ENCODE results near the gene CA7. TPM values are rescaled to one million over a fixed set of nuclear protein-coding genes. Genes with fewer than 3 reads are reported as not detected.
A peak's percentile ranks its signal among the peaks of the same experiment; 100 is the strongest.

Gene CA7
- total and polyA plus RNA-seq, 3 experiments from 2014 or later, result not detected

DNA sequence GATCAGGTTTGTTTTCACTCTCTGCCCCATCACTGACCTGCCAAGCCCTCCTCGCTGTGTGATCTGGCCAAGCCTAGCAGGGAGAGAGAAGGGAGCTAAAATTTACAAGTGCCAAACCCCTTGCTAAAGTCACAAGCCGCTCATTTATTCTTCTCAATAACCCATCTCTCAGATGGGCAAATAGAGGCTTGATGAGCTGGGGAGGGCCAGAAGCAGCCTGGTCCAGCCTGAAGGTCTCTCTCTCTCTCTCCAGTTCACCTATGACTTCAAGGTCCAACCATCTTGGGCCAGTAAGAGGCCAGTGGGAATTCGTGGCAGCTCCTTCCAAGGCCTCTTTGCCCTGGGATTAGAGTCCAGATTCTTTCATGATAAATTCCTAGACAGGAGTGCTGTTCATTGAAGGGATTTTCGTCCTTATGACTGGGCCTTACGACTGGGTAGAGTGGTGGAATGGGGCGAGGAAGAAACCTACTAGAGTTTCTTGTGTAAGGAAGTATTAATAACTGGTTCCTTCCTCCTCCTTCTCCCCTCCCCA, 3.4 kb downstream of the CA7 start:
- no peak for DNase-seq

DNA sequence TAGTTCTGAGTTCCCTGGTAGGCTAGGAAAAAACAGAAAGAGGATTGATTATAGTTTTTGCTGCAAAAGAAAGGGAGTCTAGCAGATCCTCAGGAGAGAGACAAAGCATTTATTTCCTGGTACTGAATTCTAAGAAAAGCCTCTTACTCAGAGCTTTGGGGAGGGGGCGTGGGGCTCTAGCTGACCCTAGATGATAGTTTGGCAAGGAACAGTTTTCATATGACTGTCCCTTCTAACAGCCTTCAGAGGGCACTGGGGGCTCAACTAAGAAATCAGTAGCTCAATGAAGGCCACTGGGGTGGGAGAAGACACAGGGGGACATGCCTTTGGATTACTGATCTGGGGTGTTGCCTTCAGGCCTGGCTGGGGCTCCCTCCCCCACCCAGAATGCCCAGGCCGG, 4.0 kb downstream of the CA7 start:
- Mint-ChIP-seq H3K36me3 (no peaks in the 10 kb centered on the region), H3K4me1 (peaks cover 3 to 16% (median 5%) of the 10 kb centered on the region in 3 donors), H3K27ac (no peak overlapping the region), H3K4me3 (no peak overlapping the region), H3K9me3 (no peaks in the 10 kb centered on the region), H3K27me3 (peaks cover 28 to 30% of the 10 kb centered on the region in 2 donors)
- Histone ChIP-seq H3K36me3 (ENCODE audit: insufficient read depth, low read length) (no peaks in the 10 kb centered on the region), H3K27me3 (ENCODE audit: insufficient read depth, low read length, poor library complexity, severe bottlenecking) (peaks cover 15% of the 10 kb centered on the region), H3K4me1 (ENCODE audit: insufficient read depth, low read length) (no peaks in the 10 kb centered on the region), H3K9me3 (ENCODE audit: low read length) (no peaks in the 10 kb centered on the region), H3K27ac (ENCODE audit: low read depth, low read length) (no peak overlapping the region), H3K4me3 (ENCODE audit: low read length) (no peak overlapping the region)
- ChIA-PET CTCF (interaction anchor here (1.1 to 2.5 kb wide), 3 partner anchors 17 to 21 kb away, joined by 3 to 14 read pairs (median 4); partner anchors contain the start of gene NAE1), POLR2A (no interaction called here)
- no peak for DNase-seq

More for the DNA sequence above, 3.4 kb downstream of the CA7 start:
- ChIA-PET CTCF (interaction anchor here (1.1 to 2.5 kb wide), 5 partner anchors 16 to 22 kb away, joined by 3 to 14 read pairs (median 4); partner anchors contain the start of gene NAE1), POLR2A (no interaction called here)
- Histone ChIP-seq H3K36me3 (ENCODE audit: insufficient read depth, low read length) (no peaks in the 10 kb centered on the region), H3K27me3 (ENCODE audit: insufficient read depth, low read length, poor library complexity, severe bottlenecking) (peaks cover 15% of the 10 kb centered on the region), H3K4me1 (ENCODE audit: insufficient read depth, low read length) (no peaks in the 10 kb centered on the region), H3K4me3 (ENCODE audit: low read length) (no peak overlapping the region), H3K9me3 (ENCODE audit: low read length) (no peaks in the 10 kb centered on the region), H3K27ac (ENCODE audit: low read depth, low read length) (no peak overlapping the region)
- no peaks in the 10 kb centered on the region for H3K36me3 Mint-ChIP-seq
- H3K27ac Mint-ChIP-seq, result no peak overlapping the region
- H3K4me3 Mint-ChIP-seq, result no peak overlapping the region
- H3K27me3 Mint-ChIP-seq, result peaks cover 33 to 36% of the 10 kb centered on the region in 2 donors
- no peaks in the 10 kb centered on the region for H3K9me3 Mint-ChIP-seq
- H3K4me1 Mint-ChIP-seq, result peaks cover 3 to 16% (median 5%) of the 10 kb centered on the region in 3 donors

DNA sequence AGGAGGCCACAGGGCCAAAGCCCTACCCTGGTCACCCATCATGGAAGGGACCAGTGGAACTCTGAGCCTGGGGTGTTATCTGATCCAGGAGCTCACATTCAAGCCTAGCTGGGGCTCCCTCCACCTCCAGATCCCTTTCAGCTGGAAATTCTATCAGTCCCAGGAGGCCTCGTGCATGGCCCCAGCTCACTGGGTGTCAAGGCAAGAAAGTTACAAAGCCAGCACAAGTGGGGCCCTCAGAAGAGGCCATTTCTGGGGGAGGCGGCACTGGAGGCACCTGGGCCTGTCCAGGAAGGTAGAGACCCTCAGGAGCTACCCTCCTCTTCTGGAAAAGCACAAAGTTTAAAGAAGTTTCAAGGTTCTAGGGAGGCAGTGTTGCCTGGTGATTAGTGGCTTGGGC, 4.8 kb downstream of the CA7 start:
- POLR2A ChIA-PET, result no interaction called here
- Mint-ChIP-seq H3K4me3 (no peak overlapping the region), H3K4me1 (peaks cover under 1 to 9% (median under 1%) of the 10 kb centered on the region in 3 donors), H3K27ac (no peak overlapping the region), H3K9me3 (no peaks in the 10 kb centered on the region), H3K27me3 (peaks cover 19 to 22% of the 10 kb centered on the region in 2 donors), H3K36me3 (no peaks in the 10 kb centered on the region)
- Histone ChIP-seq H3K4me1 (ENCODE audit: insufficient read depth, low read length) (no peaks in the 10 kb centered on the region), H3K27ac (ENCODE audit: low read depth, low read length) (no peak overlapping the region), H3K27me3 (ENCODE audit: insufficient read depth, low read length, poor library complexity, severe bottlenecking) (peaks cover 13% of the 10 kb centered on the region), H3K4me3 (ENCODE audit: low read length) (no peak overlapping the region), H3K9me3 (ENCODE audit: low read length) (no peaks in the 10 kb centered on the region), H3K36me3 (ENCODE audit: insufficient read depth, low read length) (no peaks in the 10 kb centered on the region)
- CTCF ChIA-PET, result interaction anchor here (1.1 to 2.5 kb wide), 2 partner anchors 18 to 19 kb away, joined by 3 to 14 read pairs; partner anchors contain the start of gene NAE1
- no peak for DNase-seq

DNA sequence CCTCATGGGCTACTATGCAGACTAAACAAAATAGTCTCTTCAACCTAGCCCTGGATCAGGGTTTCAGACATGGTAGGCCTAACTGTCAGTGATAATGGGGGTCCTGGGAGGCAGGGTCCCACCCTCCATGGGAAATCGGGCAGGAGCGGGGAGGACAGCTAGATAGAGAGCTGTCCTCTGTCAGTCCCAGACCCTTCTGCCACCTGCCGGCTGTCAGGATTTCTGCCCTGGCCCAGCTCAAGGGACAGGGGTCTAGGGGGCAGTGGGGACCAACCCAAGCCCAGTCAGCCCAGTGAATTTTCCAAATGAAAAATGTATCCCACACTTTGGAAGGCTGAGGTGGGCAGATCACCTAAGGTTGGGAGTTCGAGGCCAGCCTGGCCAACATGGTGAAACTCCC, 5.3 kb downstream of the CA7 start:
- Mint-ChIP-seq H3K27me3 (peaks cover 19 to 21% of the 10 kb centered on the region in 2 donors), H3K9me3 (no peaks in the 10 kb centered on the region), H3K36me3 (no peaks in the 10 kb centered on the region), H3K27ac (peak overlapping the region in 1 of 8 donors; percentile 21), H3K4me1 (peaks cover 0 to 8% (median 0%) of the 10 kb centered on the region in 3 donors), H3K4me3 (peak overlapping the region in 1 of 7 donors; percentile 74)
- CTCF ChIA-PET, result interaction anchor here (1.1 to 2.5 kb wide), 2 partner anchors 18 to 19 kb away, joined by 3 to 14 read pairs; partner anchors contain the start of gene NAE1
- Histone ChIP-seq H3K4me1 (ENCODE audit: insufficient read depth, low read length) (no peaks in the 10 kb centered on the region), H3K36me3 (ENCODE audit: insufficient read depth, low read length) (no peaks in the 10 kb centered on the region), H3K9me3 (ENCODE audit: low read length) (no peaks in the 10 kb centered on the region), H3K27ac (ENCODE audit: low read depth, low read length) (no peak overlapping the region), H3K27me3 (ENCODE audit: insufficient read depth, low read length, poor library complexity, severe bottlenecking) (peaks cover 9% of the 10 kb centered on the region), H3K4me3 (ENCODE audit: low read length) (no peak overlapping the region)
- POLR2A ChIA-PET, result no interaction called here
- DNase-seq, result no peak

DNA sequence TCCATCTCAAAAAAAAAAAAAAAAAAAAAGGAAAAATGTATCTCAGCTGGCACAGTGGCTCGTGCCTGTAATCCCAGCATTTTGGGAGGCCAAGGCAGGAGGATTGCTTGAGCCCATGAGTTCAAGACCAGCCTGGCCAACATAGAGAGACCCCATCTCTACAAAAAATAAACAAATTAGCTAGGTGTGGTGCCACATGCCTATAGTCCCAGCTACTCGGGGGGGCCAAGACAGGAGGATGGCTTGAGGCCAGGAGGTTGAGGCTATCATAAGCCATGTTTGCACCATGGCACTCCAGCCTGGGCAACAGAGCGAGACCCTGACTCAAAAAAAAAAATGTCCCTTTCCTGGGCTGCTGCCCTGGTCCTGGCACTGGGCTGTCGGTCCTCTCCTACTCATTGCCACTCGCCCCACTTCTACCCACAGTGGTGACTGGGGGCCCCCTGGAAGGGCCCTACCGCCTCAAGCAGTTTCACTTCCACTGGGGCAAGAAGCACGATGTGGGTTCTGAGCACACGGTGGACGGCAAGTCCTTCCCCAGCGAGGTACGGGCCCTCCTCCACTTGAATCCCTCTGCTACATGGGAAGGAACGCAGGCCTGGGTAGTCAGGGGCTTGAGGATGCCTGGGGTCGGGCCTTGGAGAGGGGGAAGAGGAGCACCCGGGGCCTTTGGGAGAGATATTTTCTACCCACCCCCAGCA, 6.1 kb downstream of the CA7 start:
- H3K27ac Mint-ChIP-seq, result no peak overlapping the region
- ChIA-PET CTCF (interaction anchor here (1.1 to 2.5 kb wide), 2 partner anchors 18 to 19 kb away, joined by 3 to 14 read pairs; partner anchors contain the start of gene NAE1), POLR2A (interaction anchor here (0.6 kb wide), 1 partner anchor 151 kb away, joined by 11 read pairs; no protein-coding TSS in a partner anchor)
- Histone ChIP-seq H3K4me1 (ENCODE audit: insufficient read depth, low read length) (no peaks in the 10 kb centered on the region), H3K36me3 (ENCODE audit: insufficient read depth, low read length) (no peaks in the 10 kb centered on the region), H3K27ac (ENCODE audit: low read depth, low read length) (no peak overlapping the region), H3K4me3 (ENCODE audit: low read length) (no peak overlapping the region), H3K9me3 (ENCODE audit: low read length) (no peaks in the 10 kb centered on the region), H3K27me3 (ENCODE audit: insufficient read depth, low read length, poor library complexity, severe bottlenecking) (peaks cover 9% of the 10 kb centered on the region)
- no peak overlapping the region for H3K4me3 Mint-ChIP-seq
- no peaks in the 10 kb centered on the region for H3K9me3 Mint-ChIP-seq
- no peak for DNase-seq
- peaks cover 16% of the 10 kb centered on the region in 2 donors for H3K27me3 Mint-ChIP-seq
- peaks cover 0 to 4% (median 0%) of the 10 kb centered on the region in 3 donors for H3K4me1 Mint-ChIP-seq
- H3K36me3 Mint-ChIP-seq, result no peaks in the 10 kb centered on the region

DNA sequence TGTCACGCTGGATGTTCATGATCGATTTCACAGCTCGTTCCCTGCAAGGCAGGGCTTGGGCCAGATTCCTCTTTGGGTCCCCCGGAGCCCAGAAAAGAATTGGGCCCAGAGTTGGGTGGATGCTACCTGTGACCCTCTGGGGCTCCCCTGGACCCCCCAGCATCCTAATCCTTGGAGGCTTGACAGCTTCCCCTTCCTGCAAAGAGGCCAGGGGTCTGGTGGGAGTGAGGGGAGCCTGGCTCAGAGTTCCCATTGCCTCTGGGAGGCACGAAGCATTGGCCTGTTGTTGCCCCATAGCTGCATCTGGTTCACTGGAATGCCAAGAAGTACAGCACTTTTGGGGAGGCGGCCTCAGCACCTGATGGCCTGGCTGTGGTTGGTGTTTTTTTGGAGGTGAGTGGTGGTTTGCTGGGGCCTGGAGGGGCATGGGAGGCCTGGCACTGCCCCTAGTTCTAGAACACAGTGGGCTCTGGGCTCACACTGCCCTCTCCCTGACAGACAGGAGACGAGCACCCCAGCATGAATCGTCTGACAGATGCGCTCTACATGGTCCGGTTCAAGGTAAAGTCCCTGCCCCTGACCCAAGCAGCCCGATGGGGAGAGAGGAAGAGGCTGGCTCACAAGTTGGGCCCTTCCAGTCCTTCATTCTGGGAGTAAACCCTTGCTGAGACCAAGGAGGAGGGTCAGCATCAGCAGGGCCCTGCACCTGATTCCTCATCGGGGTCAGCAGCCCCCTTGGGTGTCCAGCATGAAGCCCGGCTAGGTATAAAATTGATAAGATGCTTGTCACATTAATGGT, 7.2 kb downstream of the CA7 start:
- Histone ChIP-seq H3K9me3 (ENCODE audit: low read length) (no peaks in the 10 kb centered on the region), H3K4me3 (ENCODE audit: low read length) (no peak overlapping the region), H3K36me3 (ENCODE audit: insufficient read depth, low read length) (no peaks in the 10 kb centered on the region), H3K27me3 (ENCODE audit: insufficient read depth, low read length, poor library complexity, severe bottlenecking) (peaks cover 7% of the 10 kb centered on the region), H3K27ac (ENCODE audit: low read depth, low read length) (no peak overlapping the region), H3K4me1 (ENCODE audit: insufficient read depth, low read length) (no peaks in the 10 kb centered on the region)
- Mint-ChIP-seq H3K9me3 (no peaks in the 10 kb centered on the region), H3K4me3 (no peak overlapping the region), H3K27me3 (peaks cover 5% of the 10 kb centered on the region in 2 donors), H3K36me3 (no peaks in the 10 kb centered on the region), H3K4me1 (no peaks in the 10 kb centered on the region), H3K27ac (no peak overlapping the region)
- no peak for DNase-seq
- ChIA-PET CTCF (interaction anchor here (0.8 kb wide), 1 partner anchor 16 kb away, joined by 3 read pairs; no protein-coding TSS in a partner anchor), POLR2A (no interaction called here)

DNA sequence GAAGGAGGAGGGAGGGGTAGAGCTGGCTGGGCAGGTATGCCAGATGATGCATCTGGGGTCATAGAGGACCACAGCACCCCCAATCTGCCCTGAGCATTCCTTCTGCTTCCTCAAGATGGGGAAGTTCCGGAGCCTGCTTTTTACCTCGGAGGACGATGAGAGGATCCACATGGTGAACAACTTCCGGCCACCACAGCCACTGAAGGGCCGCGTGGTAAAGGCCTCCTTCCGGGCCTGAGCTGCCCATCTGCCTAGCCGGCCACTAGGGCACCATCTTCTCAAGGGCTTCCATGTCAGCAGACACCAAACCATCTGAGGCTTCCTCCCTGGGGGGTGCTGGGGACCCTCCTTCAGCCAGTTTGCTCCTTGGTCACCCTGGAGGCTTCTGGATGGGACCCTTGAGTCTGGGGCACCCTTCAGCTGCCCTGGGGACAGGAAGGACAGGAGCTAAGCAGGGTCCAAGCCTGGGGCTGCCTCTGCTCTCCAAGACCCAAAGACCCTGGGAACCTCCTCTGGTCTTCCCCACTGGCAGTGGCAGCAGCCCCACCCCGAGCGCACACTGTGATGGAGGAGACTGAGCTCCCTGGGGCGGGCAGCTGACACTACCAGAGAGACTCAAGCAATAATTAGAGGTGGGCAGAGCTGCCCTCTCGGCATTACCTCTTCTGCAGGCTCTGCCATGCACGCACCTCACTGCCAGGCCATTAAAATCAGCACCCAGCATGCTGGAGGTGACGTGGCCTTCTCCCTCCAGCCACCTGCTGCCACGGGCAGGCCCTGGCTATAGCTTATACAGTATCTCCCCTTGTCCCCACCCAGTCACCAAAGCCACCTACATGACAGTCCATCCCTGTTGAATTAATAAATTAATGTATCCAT, 9.3 kb downstream of the CA7 start:
- H3K4me3 ChIP-seq (ENCODE audit: low read length), result no peak overlapping the region
- DNase-seq, result no peak
- H3K36me3 ChIP-seq (ENCODE audit: insufficient read depth, low read length), result no peaks in the 10 kb centered on the region
- no peaks in the 10 kb centered on the region for H3K36me3 Mint-ChIP-seq
- H3K4me1 Mint-ChIP-seq, result no peaks in the 10 kb centered on the region
- no peaks in the 10 kb centered on the region for H3K4me1 ChIP-seq (ENCODE audit: insufficient read depth, low read length)
- H3K9me3 ChIP-seq (ENCODE audit: low read length), result no peaks in the 10 kb centered on the region
- POLR2A ChIA-PET, result no interaction called here
- no peak overlapping the region for H3K4me3 Mint-ChIP-seq
- H3K27me3 ChIP-seq (ENCODE audit: insufficient read depth, low read length, poor library complexity, severe bottlenecking), result no peaks in the 10 kb centered on the region
- peak overlapping the region in 2 of 8 donors; percentile 52 to 76 for H3K27ac Mint-ChIP-seq
- H3K9me3 Mint-ChIP-seq, result no peaks in the 10 kb centered on the region
- no peaks in the 10 kb centered on the region for H3K27me3 Mint-ChIP-seq
- H3K27ac ChIP-seq (ENCODE audit: low read depth, low read length), result no peak overlapping the region
- CTCF ChIA-PET, result interaction anchor here (0.7 to 1.8 kb wide), 5 partner anchors 9 to 23 kb away, joined by 3 to 8 read pairs (median 4); partner anchors contain the start of gene NAE1

Data from CD8-positive, alpha-beta memory T cell (primary cell).